ENCODE measurements around the gene EXOC3.

- no peak for TF ChIP-seq CTCF (conservative IDR thresholded peaks at IDR 0.05; ENCODE audit: low read length)
- no peak for TF ChIP-seq EZH2phosphoT487 (IDR thresholded peaks at IDR 0.05; ENCODE audit: borderline replicate concordance)
These were observed 35.9 kb upstream of the EXOC3 start for GRCh38 chr5:407051-407450.
